HepG2 (cell line): Measurements from ENCODE around the gene KLHL18. TPM values are rescaled to one million over a fixed set of nuclear protein-coding genes. Genes with fewer than 3 reads are reported as not detected.

Experiments used
- DRAP1 ChIP-seq: IDR thresholded peaks from 2 replicates; pipeline ENCODE4 v1.6.1; 2016; ENCODE audit warnings: missing genetic modification reagents, missing compliant biosample characterization
- KLF15 ChIP-seq: sonication (generic); formaldehyde crosslinking; IDR thresholded peaks from 2 replicates; pipeline ENCODE4 v1.8.1; 2023; ENCODE audit warnings: borderline replicate concordance, mild to moderate bottlenecking, inconsistent platforms, missing genetic modification reagents, mixed read lengths
- MLLT10 ChIP-seq: sonication (generic); formaldehyde crosslinking; IDR thresholded peaks from 2 replicates; pipeline ENCODE4 v1.4.0; 2020; ENCODE audit warnings: missing genetic modification reagents
- PHB2 ChIP-seq: fragments of 450-650 bp; IDR thresholded peaks from 2 replicates; pipeline ENCODE4 v1.6.1; 2018; ENCODE audit not compliant: partially characterized antibody
- POLR2A ChIP-seq, 2 experiments: IDR thresholded peaks; 2 replicates each; pipeline ENCODE4 v1.6.1; 2011; ENCODE audit warnings: low read depth in 2 of 2, low read length in 2 of 2, mild to moderate bottlenecking in 1 of 2, moderate library complexity in 1 of 2; ENCODE audit not compliant: insufficient read depth in 1 of 2
- RAD21 ChIP-seq: fragments of 450-650 bp; formaldehyde crosslinking; IDR thresholded peaks from 2 replicates; pipeline ENCODE4 v1.5.0; 2020; ENCODE audit warnings: mild to moderate bottlenecking
- RARA ChIP-seq: IDR thresholded peaks from 2 replicates; pipeline ENCODE4 v1.6.1; 2016; ENCODE audit warnings: missing genetic modification reagents, missing compliant biosample characterization
- RFXANK ChIP-seq: IDR thresholded peaks from 2 replicates; pipeline ENCODE4 v1.6.1; 2016
- RORA ChIP-seq: sonication (generic); formaldehyde crosslinking; IDR thresholded peaks from 2 replicates; pipeline ENCODE4 v1.5.0; 2020; ENCODE audit warnings: mild to moderate bottlenecking, missing genetic modification reagents, moderate library complexity
- SMAD1 ChIP-seq: sonication (generic); formaldehyde crosslinking; IDR thresholded peaks from 2 replicates; pipeline ENCODE4 v1.4.0; 2020; ENCODE audit warnings: missing genetic modification reagents, low read depth, mild to moderate bottlenecking, borderline replicate concordance
- TP53 ChIP-seq: sonication (generic); formaldehyde crosslinking; conservative IDR thresholded peaks from 2 replicates; pipeline ENCODE4 v1.4.0; 2020; ENCODE audit warnings: missing genetic modification reagents
- ZBTB1 ChIP-seq: sonication (generic); formaldehyde crosslinking; IDR thresholded peaks from 2 replicates; pipeline ENCODE4 v1.4.0; 2020; ENCODE audit warnings: missing genetic modification reagents, borderline replicate concordance
- ZNF331 ChIP-seq: sonication (generic); formaldehyde crosslinking; IDR thresholded peaks from 2 replicates; pipeline ENCODE4 v1.4.0; 2020; ENCODE audit warnings: missing genetic modification reagents
- ZNF383 ChIP-seq: sonication (generic); formaldehyde crosslinking; IDR thresholded peaks from 2 replicates; pipeline ENCODE4 v1.4.0; 2020; ENCODE audit warnings: missing genetic modification reagents, mild to moderate bottlenecking, borderline replicate concordance
- ZNF552 ChIP-seq: sonication (generic); formaldehyde crosslinking; IDR thresholded peaks from 2 replicates; pipeline ENCODE4 v1.9.0; 2022; ENCODE audit warnings: missing genetic modification reagents, mild to moderate bottlenecking, borderline replicate concordance
- ZNF629 ChIP-seq: sonication (generic); formaldehyde crosslinking; conservative IDR thresholded peaks from 2 replicates; pipeline ENCODE4 v1.5.0; 2020; ENCODE audit warnings: missing genetic modification reagents
- ZNF687 ChIP-seq: sonication (generic); formaldehyde crosslinking; IDR thresholded peaks from 2 replicates; pipeline ENCODE4 v1.5.1; 2020; ENCODE audit warnings: mild to moderate bottlenecking, missing genetic modification reagents, moderate library complexity
- ZSCAN21 ChIP-seq: sonication (generic); formaldehyde crosslinking; IDR thresholded peaks from 2 replicates; pipeline ENCODE4 v1.8.0; 2022; ENCODE audit warnings: mild to moderate bottlenecking, missing genetic modification reagents, moderate library complexity, borderline replicate concordance
- ZSCAN9 ChIP-seq: IDR thresholded peaks from 2 replicates; pipeline ENCODE4 v1.6.1; 2016; ENCODE audit warnings: borderline replicate concordance
- polyA plus RNA-seq, 8 experiments: library from polyadenylated mRNA; depleted of rRNA in 3 of 8; stranded (reverse) in 7 of 8; unstranded in 1 of 8; fragments of >200 nt; fragmentation: Illumina TruSeq in 4 of 8; extraction: Trizol in 4 of 8; gene quantifications; 2 replicates each; pipeline versions ENCODE4 v1.2.1 to v1.2.3, GENCODE V29; 2011 to 2016; ENCODE audit warnings: low read depth in 4 of 8, missing spikeins in 1 of 8, mixed read lengths in 1 of 8; ENCODE audit not compliant: insufficient read depth in 1 of 8
- total RNA-seq, 5 experiments: library from RNA; depleted of rRNA; stranded (reverse); fragments of >200 nt; fragmentation: Illumina TruSeq; extraction: Trizol; gene quantifications; 2 replicates each; pipeline ENCODE4 v1.2.3, GENCODE V29; 2016; ENCODE audit warnings: low read depth in 1 of 5
- TF ChIP-seq, protein P1 (sequence below): IDR thresholded peaks from 2 replicates; pipeline ENCODE4 v1.6.1; 2016; ENCODE audit warnings: mild to moderate bottlenecking, missing biosample characterization, missing genetic modification reagents
- TF ChIP-seq, protein P2 (sequence below): sonication (generic); formaldehyde crosslinking; IDR thresholded peaks from 2 replicates; pipeline ENCODE4 v1.5.1; 2020; ENCODE audit warnings: missing genetic modification reagents, mild to moderate bottlenecking, borderline replicate concordance
- TF ChIP-seq, protein P3 (sequence below): sonication (generic); formaldehyde crosslinking; IDR thresholded peaks from 2 replicates; pipeline ENCODE4 v1.4.0; 2020; ENCODE audit warnings: missing genetic modification reagents, borderline replicate concordance

Gene KLHL18
- total and polyA plus RNA-seq, 2 of the 13 experiments (the other 11 are each of a cell fraction or from before 2014, with no cell fraction given), result 17.5 to 18.8 TPM

DNA sequence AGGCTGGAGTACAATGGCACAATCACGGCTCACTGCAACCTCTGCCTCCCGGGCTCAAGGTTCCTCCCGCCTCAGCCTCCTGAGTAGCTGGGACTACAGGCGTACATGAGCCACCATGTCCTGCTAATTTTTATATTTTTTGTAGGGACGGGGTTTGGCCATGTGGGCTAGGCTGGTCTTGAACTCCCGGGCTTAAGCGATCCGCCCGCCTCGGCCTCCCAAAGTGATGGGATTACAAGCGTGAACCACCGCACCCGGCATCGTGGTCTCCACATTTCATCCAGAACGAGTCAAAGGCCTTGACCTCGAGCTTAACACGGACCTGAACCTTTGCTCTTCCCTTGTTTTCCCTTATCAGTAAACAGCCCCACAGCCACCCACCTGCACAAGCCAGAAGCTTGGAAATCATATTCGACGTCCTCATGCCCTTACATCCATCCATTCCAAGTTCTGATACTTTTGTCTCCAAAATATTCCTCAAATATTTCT lies 96.7 kb downstream of the KLHL18 start (continued):
- TF ChIP-seq ZSCAN9 (peak; percentile 84; the same call in 1 of the 2 replicates), SMAD1 (CRISPR knock-in tag) (no peak), POLR2A (IDR thresholded peaks at IDR 0.05; ENCODE audit: insufficient read depth in 1 of 2, low read depth in 2 of 2, low read length in 2 of 2) (peak; percentile 58 to 61; a peak in 3 of 4 replicates), ZNF383 (CRISPR knock-in tag) (no peak), ZSCAN21 (peak; percentile 78; the same call in 1 of the 2 replicates), ZNF331 (CRISPR knock-in tag) (peak; percentile 72; the same call in 1 of the 2 replicates), MLLT10 (CRISPR knock-in tag) (no peak), RORA (CRISPR knock-in tag) (0 out of 2 replicates have a peak, but pooled peaks have one; percentile 52), PHB2 (no peak), KLF15 (CRISPR knock-in tag) (peak; percentile 74; the same call in 1 of the 2 replicates), ZNF629 (CRISPR knock-in tag) (peak; percentile 54; the same call in 1 of the 2 replicates), ZNF687 (CRISPR knock-in tag) (peak; percentile 93), RFXANK (CRISPR knock-in tag) (no peak), RARA (CRISPR knock-in tag) (peak; percentile 97), ZBTB1 (CRISPR knock-in tag) (no peak; the same call in 1 of the 2 replicates), ZNF552 (CRISPR knock-in tag) (peak; percentile 54; the same call in 1 of the 2 replicates), DRAP1 (peak; percentile 60), RAD21 (CRISPR knock-in tag) (peak; percentile 39; the same call in 1 of the 2 replicates), TP53 (CRISPR knock-in tag) (0 out of 2 replicates have a peak, but pooled peaks have one; percentile 31)
- TF ChIP-seq, protein P1, sequence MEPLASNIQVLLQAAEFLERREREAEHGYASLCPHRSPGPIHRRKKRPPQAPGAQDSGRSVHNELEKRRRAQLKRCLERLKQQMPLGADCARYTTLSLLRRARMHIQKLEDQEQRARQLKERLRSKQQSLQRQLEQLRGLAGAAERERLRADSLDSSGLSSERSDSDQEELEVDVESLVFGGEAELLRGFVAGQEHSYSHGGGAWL (CRISPR knock-in tag), result peak; percentile 70
- TF ChIP-seq, protein P2, sequence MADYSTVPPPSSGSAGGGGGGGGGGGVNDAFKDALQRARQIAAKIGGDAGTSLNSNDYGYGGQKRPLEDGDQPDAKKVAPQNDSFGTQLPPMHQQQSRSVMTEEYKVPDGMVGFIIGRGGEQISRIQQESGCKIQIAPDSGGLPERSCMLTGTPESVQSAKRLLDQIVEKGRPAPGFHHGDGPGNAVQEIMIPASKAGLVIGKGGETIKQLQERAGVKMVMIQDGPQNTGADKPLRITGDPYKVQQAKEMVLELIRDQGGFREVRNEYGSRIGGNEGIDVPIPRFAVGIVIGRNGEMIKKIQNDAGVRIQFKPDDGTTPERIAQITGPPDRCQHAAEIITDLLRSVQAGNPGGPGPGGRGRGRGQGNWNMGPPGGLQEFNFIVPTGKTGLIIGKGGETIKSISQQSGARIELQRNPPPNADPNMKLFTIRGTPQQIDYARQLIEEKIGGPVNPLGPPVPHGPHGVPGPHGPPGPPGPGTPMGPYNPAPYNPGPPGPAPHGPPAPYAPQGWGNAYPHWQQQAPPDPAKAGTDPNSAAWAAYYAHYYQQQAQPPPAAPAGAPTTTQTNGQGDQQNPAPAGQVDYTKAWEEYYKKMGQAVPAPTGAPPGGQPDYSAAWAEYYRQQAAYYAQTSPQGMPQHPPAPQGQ (CRISPR knock-in tag), result no peak
- TF ChIP-seq, protein P3, sequence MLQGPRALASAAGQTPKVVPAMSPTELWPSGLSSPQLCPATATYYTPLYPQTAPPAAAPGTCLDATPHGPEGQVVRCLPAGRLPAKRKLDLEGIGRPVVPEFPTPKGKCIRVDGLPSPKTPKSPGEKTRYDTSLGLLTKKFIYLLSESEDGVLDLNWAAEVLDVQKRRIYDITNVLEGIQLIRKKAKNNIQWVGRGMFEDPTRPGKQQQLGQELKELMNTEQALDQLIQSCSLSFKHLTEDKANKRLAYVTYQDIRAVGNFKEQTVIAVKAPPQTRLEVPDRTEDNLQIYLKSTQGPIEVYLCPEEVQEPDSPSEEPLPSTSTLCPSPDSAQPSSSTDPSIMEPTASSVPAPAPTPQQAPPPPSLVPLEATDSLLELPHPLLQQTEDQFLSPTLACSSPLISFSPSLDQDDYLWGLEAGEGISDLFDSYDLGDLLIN, result no peak
